NT2/D1 (cell line): ENCODE results near the gene CACNA2D3.

Experiments used
- YY1 ChIP-seq: IDR thresholded peaks from 2 replicates; pipeline ENCODE4 v1.6.1; 2011; ENCODE audit not compliant: insufficient read length, insufficient read depth
- ZNF274 ChIP-seq: IDR thresholded peaks from 2 replicates; pipeline ENCODE4 v1.6.1; 2011; ENCODE audit warnings: mild to moderate bottlenecking, low read depth, low read length

DNA sequence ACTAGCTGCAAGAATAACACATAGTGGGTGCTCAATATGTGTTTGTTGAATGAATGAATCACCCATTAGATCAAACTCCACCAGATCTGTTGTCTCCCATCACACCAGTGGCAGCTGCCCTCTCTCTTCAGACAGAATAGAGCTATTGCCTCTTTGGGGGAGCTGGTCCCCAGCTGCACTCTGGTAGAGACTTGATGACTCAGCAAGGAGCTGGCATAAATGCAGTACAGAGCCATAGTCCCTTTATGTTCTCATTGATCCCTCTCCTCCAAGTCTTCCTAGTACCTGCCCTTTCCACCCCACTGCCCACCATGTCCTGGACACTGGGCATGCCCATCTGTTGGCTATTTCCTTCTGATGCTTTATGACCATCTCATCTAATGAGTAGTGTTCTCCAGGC lies 443.6 kb downstream of the CACNA2D3 start:
- TF ChIP-seq ZNF274 (no peak), YY1 (no peak)
